ENCODE data around the gene RNF223. TPM values are rescaled to one million over a fixed set of nuclear protein-coding genes. Genes with fewer than 3 reads are reported as not detected.

RNF223 gene
- total RNA-seq, 1 experiment from 2014 or later: not detected

GRCh38 chr1:1046243-1046642 lies 27.9 kb downstream of the RNF223 start:
- DNase-seq (ENCODE audit: low spot score): no peak

GRCh38 chr1:1045129-1045528 lies 29.0 kb downstream of the RNF223 start:
- DNase-seq (ENCODE audit: low spot score): no peak

- no peak for DNase-seq (ENCODE audit: low spot score)
These were observed 29.5 kb downstream of the RNF223 start for GRCh38 chr1:1044455-1045078.

- DNase-seq (ENCODE audit: low spot score): no peak
These were observed 30.2 kb downstream of the RNF223 start for GRCh38 chr1:1043921-1044320.

- DNase-seq (ENCODE audit: low spot score): no peak
These were observed 30.7 kb downstream of the RNF223 start for GRCh38 chr1:1043411-1043810.

- DNase-seq (ENCODE audit: low spot score): no peak
These were observed 31.3 kb downstream of the RNF223 start for GRCh38 chr1:1042835-1043234.

- DNase-seq (ENCODE audit: low spot score): no peak
These were observed 32.2 kb downstream of the RNF223 start for GRCh38 chr1:1041873-1042272.

- DNase-seq (ENCODE audit: low spot score): no peak
These were observed 33.0 kb downstream of the RNF223 start for GRCh38 chr1:1041092-1041523.

- DNase-seq (ENCODE audit: low spot score): no peak
These were observed 33.8 kb downstream of the RNF223 start for GRCh38 chr1:1040004-1040991.

GRCh38 chr1:1039145-1039910 lies 34.8 kb downstream of the RNF223 start:
- DNase-seq (ENCODE audit: low spot score): no peak

- no peak for DNase-seq (ENCODE audit: low spot score)
These were observed 35.4 kb downstream of the RNF223 start for GRCh38 chr1:1038694-1039093.

GRCh38 chr1:1037366-1038327 lies 36.5 kb downstream of the RNF223 start:
- no peak for DNase-seq (ENCODE audit: low spot score)

- DNase-seq (ENCODE audit: low spot score): no peak
These were observed 38.7 kb downstream of the RNF223 start for GRCh38 chr1:1035291-1035943.

- DNase-seq (ENCODE audit: low spot score): no peak
These were observed 39.7 kb downstream of the RNF223 start for GRCh38 chr1:1034439-1034781.

- DNase-seq (ENCODE audit: low spot score): no peak
These were observed 40.2 kb downstream of the RNF223 start for GRCh38 chr1:1033731-1034438.

- no peak for DNase-seq (ENCODE audit: low spot score)
These were observed 41.0 kb downstream of the RNF223 start for GRCh38 chr1:1033009-1033587.

- no peak for DNase-seq (ENCODE audit: low spot score)
These were observed 41.7 kb downstream of the RNF223 start for GRCh38 chr1:1032424-1032823.

GRCh38 chr1:1031659-1032235 lies 42.4 kb downstream of the RNF223 start:
- no peak for DNase-seq (ENCODE audit: low spot score)
